Neuronal stem cell (in vitro differentiated cells): ENCODE data around the gene EIF2B2. TPM values are rescaled to one million over a fixed set of nuclear protein-coding genes. Genes with fewer than 3 reads are reported as not detected.

ENCODE experiments used
- DNase-seq: peaks from one replicate; pipeline ENCODE4 v3.0.0-alpha.2; 2013; ENCODE audit warnings: low spot score
- H2AFZ ChIP-seq: one replicate; pipeline ENCODE4 v1.6.1; 2013; ENCODE audit warnings: mild to moderate bottlenecking, low read length, inconsistent platforms
- H2AK5ac ChIP-seq: 2 replicates; pipeline ENCODE4 v1.6.1; 2013; ENCODE audit warnings: low read depth, mild to moderate bottlenecking, inconsistent platforms, low read length, moderate library complexity, mixed read lengths
- H2BK120ac ChIP-seq: 2 replicates; pipeline ENCODE4 v1.6.1; 2013; ENCODE audit warnings: low read depth, mild to moderate bottlenecking, inconsistent platforms, low read length, moderate library complexity, mixed read lengths
- H2BK12ac ChIP-seq: one replicate; pipeline ENCODE4 v1.6.1; 2013; ENCODE audit warnings: low read length, inconsistent platforms
- H2BK15ac ChIP-seq: 2 replicates; pipeline ENCODE4 v1.6.1; 2013; ENCODE audit warnings: mild to moderate bottlenecking, low read length, inconsistent platforms, mixed read lengths
- H2BK5ac ChIP-seq: one replicate; pipeline ENCODE4 v1.6.1; 2013; ENCODE audit warnings: inconsistent platforms, mild to moderate bottlenecking, low read length, moderate library complexity
- H3K14ac ChIP-seq: one replicate; pipeline ENCODE4 v1.6.1; 2013; ENCODE audit warnings: low read length, inconsistent platforms
- H3K18ac ChIP-seq: 2 replicates; pipeline ENCODE4 v1.6.1; 2013; ENCODE audit warnings: low read length, inconsistent platforms
- H3K23ac ChIP-seq: 2 replicates; pipeline ENCODE4 v1.6.1; 2013; ENCODE audit warnings: low read depth, mild to moderate bottlenecking, mixed read lengths, low read length, inconsistent platforms; ENCODE audit not compliant: poor library complexity
- H3K27ac ChIP-seq: replicated peaks from 3 replicates; pipeline ENCODE4 v1.5.1; 2013; ENCODE audit warnings: low read length, inconsistent platforms
- H3K27me3 ChIP-seq, 3 experiments: 2 replicates each; pipeline ENCODE4 v1.6.1; 2013; ENCODE audit warnings: low read length in 3 of 3, mild to moderate bottlenecking in 2 of 3, inconsistent platforms in 1 of 3, low read depth in 1 of 3, mixed read lengths in 1 of 3, moderate library complexity in 1 of 3; ENCODE audit not compliant: control insufficient read depth in 3 of 3, insufficient read depth in 3 of 3
- H3K36me3 ChIP-seq, 2 donors: replicated peaks in 1 of 2; 2 replicates each; pipeline ENCODE4 v1.6.1; 2013; ENCODE audit warnings: low read length in 2 of 2; ENCODE audit not compliant: control insufficient read depth in 2 of 2, insufficient read depth in 2 of 2
- H3K4ac ChIP-seq: 2 replicates; pipeline ENCODE4 v1.6.1; 2013; ENCODE audit warnings: inconsistent platforms, mild to moderate bottlenecking, low read length, moderate library complexity
- H3K4me1 ChIP-seq, 2 donors: 1 replicate in 1 of 2; 2 replicates in 1 of 2; pipeline ENCODE4 v1.6.1; 2013; ENCODE audit warnings: low read length in 2 of 2, low read depth in 1 of 2; ENCODE audit not compliant: control insufficient read depth in 2 of 2, insufficient read depth in 1 of 2
- H3K4me2 ChIP-seq: one replicate; pipeline ENCODE4 v1.6.1; 2013; ENCODE audit warnings: mild to moderate bottlenecking, low read length, inconsistent platforms; ENCODE audit not compliant: insufficient read depth, poor library complexity, severe bottlenecking
- H3K4me3 ChIP-seq, 2 donors: 2 replicates each; pipeline ENCODE4 v1.5.1; 2013; ENCODE audit warnings: low read length in 2 of 2, mild to moderate bottlenecking in 2 of 2, inconsistent platforms in 1 of 2, moderate library complexity in 1 of 2
- H3K79me1 ChIP-seq: one replicate; pipeline ENCODE4 v1.6.1; 2013; ENCODE audit warnings: low read depth, mild to moderate bottlenecking, inconsistent platforms, low read length, moderate library complexity
- H3K9ac ChIP-seq: one replicate; pipeline ENCODE4 v1.6.1; 2013; ENCODE audit warnings: mild to moderate bottlenecking, low read depth, low read length, inconsistent platforms; ENCODE audit not compliant: poor library complexity
- H3K9me3 ChIP-seq, 2 donors: replicated peaks in 1 of 2; 2 replicates each; pipeline versions ENCODE3 to v1.6.1; 2013; ENCODE audit warnings: low read length in 2 of 2, mild to moderate bottlenecking in 2 of 2, inconsistent platforms in 1 of 2, low read depth in 1 of 2, mixed read lengths in 1 of 2, moderate library complexity in 1 of 2; ENCODE audit not compliant: control insufficient read depth in 2 of 2, insufficient read depth in 1 of 2
- H4K8ac ChIP-seq: one replicate; pipeline ENCODE4 v1.6.1; 2013; ENCODE audit warnings: low read depth, mild to moderate bottlenecking, inconsistent platforms, low read length, moderate library complexity
- H4K91ac ChIP-seq: one replicate; pipeline ENCODE4 v1.6.1; 2013; ENCODE audit warnings: low read length, low read depth, mild to moderate bottlenecking, inconsistent platforms; ENCODE audit not compliant: poor library complexity
- WGBS, 2 donors: extraction: QIAGEN DNeasy Blood & Tissue Kit; methylation state at CpG; one replicate each; pipeline ENCODE4 v1.1.7; 2013; ENCODE audit warnings: missing lambda C conversion rate in 2 of 2, mixed read lengths in 1 of 2; ENCODE audit not compliant: insufficient read length in 2 of 2, insufficient replicate concordance in 1 of 2; ENCODE audit errors: extremely low coverage in 2 of 2; 5-methylcytosine and 5-hydroxymethylcytosine counted together
- small RNA-seq: library from polyadenylated mRNA; stranded (forward); fragments of <200 nt; extraction: miRNeasy Mini kit (QIAGEN cat#:217004); gene quantifications from one replicate; pipeline ENCODE3, GENCODE V24; 2013; ENCODE audit not compliant: insufficient read depth

EIF2B2 gene

GRCh38 chr14:75060420-75060819, 57.7 kb downstream of the EIF2B2 start:
- H2BK5ac ChIP-seq, result no peak overlapping the region
- no peak for DNase-seq
- no peak overlapping the region for H3K27ac ChIP-seq
- H3K79me1 ChIP-seq, result peaks cover 6% of the 10 kb centered on the region
- H3K4me3 ChIP-seq, result no peak overlapping the region
- H3K9me3 ChIP-seq, result peaks cover 0 to 39% of the 10 kb centered on the region in 2 donors
- no peak overlapping the region for H2AK5ac ChIP-seq
- H3K14ac ChIP-seq, result no peak overlapping the region
- H2AFZ ChIP-seq, result no peak overlapping the region
- no peak overlapping the region for H3K18ac ChIP-seq
- no peak overlapping the region for H3K23ac ChIP-seq
- H2BK120ac ChIP-seq, result no peak overlapping the region
- no peak overlapping the region for H4K91ac ChIP-seq
- H3K9ac ChIP-seq, result no peak overlapping the region
- H3K4me1 ChIP-seq, result peaks cover 5 to 9% of the 10 kb centered on the region in 2 donors
- H3K36me3 ChIP-seq, result peaks cover 0 to 46% of the 10 kb centered on the region in 2 donors
- H2BK15ac ChIP-seq, result no peak overlapping the region
- no peaks in the 10 kb centered on the region for H3K27me3 ChIP-seq
- no peak overlapping the region for H3K4ac ChIP-seq
- H2BK12ac ChIP-seq, result no peak overlapping the region
- no peak overlapping the region for H3K4me2 ChIP-seq
- WGBS, 2 donors, result no CpG with 5 or more reads among the region's 2 CpGs
- H4K8ac ChIP-seq, result no peak overlapping the region

Small RNA genes within 50 kb of the gene (small RNA-seq; reads per million reads assigned to genes)
- gene RNU6-689P, result not detected
